Osteocyte (in vitro differentiated cells): ENCODE data around the gene CTIF. TPM values are rescaled to one million over a fixed set of nuclear protein-coding genes. Genes with fewer than 3 reads are reported as not detected.

ENCODE experiments used
- DNase-seq: peaks from one replicate; pipeline ENCODE4 v3.0.0; 2021; ENCODE audit warnings: mixed read lengths; ENCODE audit not compliant: unreplicated experiment; ENCODE audit errors: extremely low spot score
- H3K27ac Mint-ChIP-seq: one replicate; pipeline ENCODE4 v1.8.0; 2021; ENCODE audit warnings: mild to moderate bottlenecking, mixed read lengths; ENCODE audit not compliant: unreplicated experiment
- H3K27me3 Mint-ChIP-seq: one replicate; pipeline ENCODE4 v1.8.0; 2021; ENCODE audit warnings: mixed read lengths; ENCODE audit not compliant: unreplicated experiment
- H3K36me3 Mint-ChIP-seq: one replicate; pipeline ENCODE4 v1.8.0; 2021; ENCODE audit warnings: mixed read lengths; ENCODE audit not compliant: unreplicated experiment
- H3K4me1 Mint-ChIP-seq: one replicate; pipeline ENCODE4 v1.8.0; 2021; ENCODE audit warnings: mixed read lengths; ENCODE audit not compliant: unreplicated experiment
- H3K4me3 Mint-ChIP-seq: one replicate; pipeline ENCODE4 v1.8.0; 2021; ENCODE audit warnings: mild to moderate bottlenecking, moderate library complexity, mixed read lengths; ENCODE audit not compliant: unreplicated experiment
- H3K9me3 Mint-ChIP-seq: one replicate; pipeline ENCODE4 v1.8.0; 2021; ENCODE audit warnings: mixed read lengths; ENCODE audit not compliant: unreplicated experiment
- total RNA-seq: library from RNA; stranded (reverse); gene quantifications from 2 replicates; pipeline ENCODE4 v1.2.1, GENCODE V29; 2021
- TF ChIP-seq, protein P1 (sequence below): fragments of 200-600 bp; sonication (generic); IDR thresholded peaks from 2 replicates; pipeline ENCODE4 v1.5.0; 2021; ENCODE audit warnings: antibody characterized with exemption, mild to moderate bottlenecking, moderate library complexity

CTIF gene
- total RNA-seq, 1 donor from 2014 or later, result 172 TPM

- no peaks in the 10 kb centered on the region for H3K9me3 Mint-ChIP-seq
- TF ChIP-seq, protein P1, sequence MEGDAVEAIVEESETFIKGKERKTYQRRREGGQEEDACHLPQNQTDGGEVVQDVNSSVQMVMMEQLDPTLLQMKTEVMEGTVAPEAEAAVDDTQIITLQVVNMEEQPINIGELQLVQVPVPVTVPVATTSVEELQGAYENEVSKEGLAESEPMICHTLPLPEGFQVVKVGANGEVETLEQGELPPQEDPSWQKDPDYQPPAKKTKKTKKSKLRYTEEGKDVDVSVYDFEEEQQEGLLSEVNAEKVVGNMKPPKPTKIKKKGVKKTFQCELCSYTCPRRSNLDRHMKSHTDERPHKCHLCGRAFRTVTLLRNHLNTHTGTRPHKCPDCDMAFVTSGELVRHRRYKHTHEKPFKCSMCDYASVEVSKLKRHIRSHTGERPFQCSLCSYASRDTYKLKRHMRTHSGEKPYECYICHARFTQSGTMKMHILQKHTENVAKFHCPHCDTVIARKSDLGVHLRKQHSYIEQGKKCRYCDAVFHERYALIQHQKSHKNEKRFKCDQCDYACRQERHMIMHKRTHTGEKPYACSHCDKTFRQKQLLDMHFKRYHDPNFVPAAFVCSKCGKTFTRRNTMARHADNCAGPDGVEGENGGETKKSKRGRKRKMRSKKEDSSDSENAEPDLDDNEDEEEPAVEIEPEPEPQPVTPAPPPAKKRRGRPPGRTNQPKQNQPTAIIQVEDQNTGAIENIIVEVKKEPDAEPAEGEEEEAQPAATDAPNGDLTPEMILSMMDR, result no peak
- H3K36me3 Mint-ChIP-seq, result no peaks in the 10 kb centered on the region
- no peak for DNase-seq
- H3K27ac Mint-ChIP-seq, result no peak overlapping the region
- no peaks in the 10 kb centered on the region for H3K27me3 Mint-ChIP-seq
- H3K4me1 Mint-ChIP-seq, result peaks cover 23% of the 10 kb centered on the region
- no peak overlapping the region for H3K4me3 Mint-ChIP-seq
Measured at GRCh38 chr18:48527461-48527860, 11.4 kb upstream of the CTIF start.

DNA sequence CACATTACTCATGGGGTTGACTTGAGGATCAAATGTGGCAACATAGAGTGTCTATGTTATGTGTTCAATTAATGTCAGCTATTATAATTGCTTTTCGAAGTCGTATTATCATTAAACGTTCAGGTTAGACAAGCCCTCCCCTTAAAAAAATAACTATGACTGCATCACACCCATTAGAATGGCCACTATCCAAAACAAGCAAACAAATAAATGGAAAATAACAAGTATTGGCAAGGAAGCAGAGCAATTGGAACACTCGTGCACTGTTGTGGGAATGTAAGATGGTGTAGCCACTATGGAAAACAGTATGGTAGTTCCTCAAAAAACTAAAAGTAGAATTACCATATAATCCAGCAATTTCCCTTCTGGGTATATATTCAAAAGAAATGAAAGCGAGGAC is 10.0 kb upstream of the CTIF start:
- Mint-ChIP-seq H3K9me3 (no peaks in the 10 kb centered on the region), H3K27me3 (no peaks in the 10 kb centered on the region), H3K36me3 (no peaks in the 10 kb centered on the region), H3K27ac (no peak overlapping the region), H3K4me3 (no peak overlapping the region), H3K4me1 (peaks cover 30% of the 10 kb centered on the region)
- DNase-seq, result no peak
- TF ChIP-seq, protein P1, result no peak

DNA sequence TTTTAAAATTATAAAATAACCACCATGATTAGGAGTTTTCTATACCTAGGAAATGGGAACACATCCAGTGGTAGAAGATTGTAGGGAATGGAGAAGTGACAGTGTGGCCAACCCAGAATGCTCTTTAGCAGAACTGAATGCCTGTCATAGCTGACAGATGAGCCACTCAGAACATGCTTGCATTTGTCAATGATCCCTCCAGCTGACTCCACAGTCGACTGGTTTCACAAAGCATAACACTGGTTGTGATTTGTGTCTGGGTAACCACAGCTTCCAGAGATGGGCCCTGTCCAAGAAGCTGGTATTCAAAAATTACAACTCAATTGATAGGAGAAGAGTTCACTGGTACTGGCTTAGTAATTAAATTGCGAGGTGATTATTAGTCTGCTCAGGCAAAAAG is 9.0 kb upstream of the CTIF start:
- Mint-ChIP-seq H3K36me3 (no peaks in the 10 kb centered on the region), H3K4me3 (no peak overlapping the region), H3K27me3 (no peaks in the 10 kb centered on the region), H3K9me3 (no peaks in the 10 kb centered on the region), H3K4me1 (peaks cover 40% of the 10 kb centered on the region), H3K27ac (peak overlapping the region; percentile 27)
- TF ChIP-seq, protein P1, result no peak
- DNase-seq, result no peak

- Mint-ChIP-seq H3K4me3 (no peak overlapping the region), H3K27me3 (no peaks in the 10 kb centered on the region), H3K36me3 (no peaks in the 10 kb centered on the region), H3K9me3 (no peaks in the 10 kb centered on the region), H3K4me1 (peaks cover 47% of the 10 kb centered on the region), H3K27ac (peak overlapping the region; percentile 27)
- TF ChIP-seq, protein P1, result no peak
- peak; percentile 62 for DNase-seq
Measured at GRCh38 chr18:48530399-48531081, 8.3 kb upstream of the CTIF start.

GRCh38 chr18:48531082-48531403 is 7.8 kb upstream of the CTIF start:
- Mint-ChIP-seq H3K4me3 (no peak overlapping the region), H3K9me3 (no peaks in the 10 kb centered on the region), H3K36me3 (no peaks in the 10 kb centered on the region), H3K4me1 (peaks cover 52% of the 10 kb centered on the region), H3K27ac (no peak overlapping the region), H3K27me3 (no peaks in the 10 kb centered on the region)
- TF ChIP-seq, protein P1, result no peak
- DNase-seq, result no peak
